K562 (cell line): ENCODE data around the gene HNRNPA3. TPM values are rescaled to one million over a fixed set of nuclear protein-coding genes. Genes with fewer than 3 reads are reported as not detected.

Source experiments
- ATAC-seq: fragments of 200-7000 bp; cut with Tn5 transposase; 3 replicates; pipeline ENCODE4 v1.9.1; 2020; ENCODE audit warnings: moderate library complexity
- BruUV-seq: library from RNA; stranded (reverse); fragments of 400-500 nt; replicated peaks from 2 replicates; lab custom pipeline; 2021; lab: Mats Ljungman, UMichigan
- CTCF ChIA-PET: fragments of 300-600 bp; formaldehyde crosslinking; extraction: SDS; loops from one replicate; lab custom pipeline; 2021; ENCODE audit warnings: low intra/inter-chr PET ratio; lab: Yijun Ruan, JAX
- POLR2A ChIA-PET: fragments of 300-600, 350-650 bp; sonication (Branson Sonifier 250); formaldehyde crosslinking; extraction: SDS; loops from one replicate; lab custom pipeline; 2021; ENCODE audit warnings: antibody characterized with exemption, inconsistent platforms; lab: Yijun Ruan, JAX
- DNase-seq, 4 experiments: peaks; one replicate each; pipeline versions ENCODE4 v3.0.0 to v3.0.0-alpha.2; 2011 to 2018; ENCODE audit warnings: low spot score in 3 of 4, mixed read lengths in 3 of 4; ENCODE audit errors: extremely low read depth in 1 of 4
- FAIRE-seq: peaks from 2 replicates; lab custom pipeline; 2011; peaks lifted over from hg19 to GRCh38; lab: Jason Lieb, UNC
- H2AFZ ChIP-seq: 2 replicates; pipeline ENCODE4 v1.6.0; 2011; ENCODE audit warnings: low read depth, low read length, control low read depth, inconsistent platforms
- H3K27ac ChIP-seq: fragments of 200-600 bp; 3 replicates; pipeline ENCODE4 v1.8.0; 2011; ENCODE audit warnings: low read depth, mild to moderate bottlenecking, control low read depth, inconsistent platforms, low read length, moderate library complexity, mixed read lengths; ENCODE audit errors: extremely low read depth
- H3K27me3 ChIP-seq, 2 experiments: fragments of 300-600 bp in 1 of 2; 2 replicates in 1 of 2; 3 replicates in 1 of 2; pipeline versions ENCODE4 v1.6.0 to v1.8.0; 2011; ENCODE audit warnings: inconsistent platforms in 2 of 2, low read length in 2 of 2, mild to moderate bottlenecking in 1 of 2, mixed read lengths in 1 of 2, moderate library complexity in 1 of 2; ENCODE audit not compliant: control insufficient read depth in 2 of 2, insufficient read depth in 2 of 2
- H3K36me3 ChIP-seq: fragments of 300-600 bp; 3 replicates; pipeline ENCODE4 v1.8.0; 2011; ENCODE audit warnings: mild to moderate bottlenecking, low read length, inconsistent platforms; ENCODE audit not compliant: control insufficient read depth, insufficient read depth
- H3K4me1 ChIP-seq, 2 experiments: fragments of 200-600 bp in 1 of 2; replicated peaks in 1 of 2; 2 replicates in 1 of 2; 3 replicates in 1 of 2; pipeline versions ENCODE4 v1.5.1 to v1.8.0; 2011; ENCODE audit warnings: inconsistent platforms in 2 of 2, low read length in 2 of 2, mild to moderate bottlenecking in 1 of 2, mixed read lengths in 1 of 2, moderate library complexity in 1 of 2; ENCODE audit not compliant: control insufficient read depth in 2 of 2, insufficient read depth in 2 of 2
- H3K4me2 ChIP-seq: 2 replicates; pipeline ENCODE4 v1.6.1; 2011; ENCODE audit warnings: low read length, control low read depth, inconsistent platforms, mixed read lengths; ENCODE audit not compliant: insufficient read depth
- H3K4me3 ChIP-seq: fragments of 200-600 bp; sonication (generic), shearing (Covaris generic); 2 replicates; pipeline ENCODE4 v1.5.1; 2016; ENCODE audit warnings: control low read depth, inconsistent platforms
- H3K79me2 ChIP-seq: fragments of 200-600 bp; 3 replicates; pipeline ENCODE4 v1.8.0; 2011; ENCODE audit warnings: low read length, inconsistent platforms; ENCODE audit not compliant: control insufficient read depth, insufficient read depth
- H3K9ac ChIP-seq, 2 experiments: 2 replicates each; pipeline versions ENCODE4 v1.6.0 to v1.6.1; 2011; ENCODE audit warnings: low read depth in 2 of 2, low read length in 2 of 2, control low read depth in 1 of 2, inconsistent platforms in 1 of 2, mild to moderate bottlenecking in 1 of 2, mixed read lengths in 1 of 2; ENCODE audit not compliant: insufficient read depth in 1 of 2
- H3K9me1 ChIP-seq: one replicate; pipeline ENCODE4 v1.6.0; 2011; ENCODE audit warnings: inconsistent platforms, mild to moderate bottlenecking, low read length, moderate library complexity; ENCODE audit not compliant: control insufficient read depth, insufficient read depth
- H3K9me3 ChIP-seq: replicated peaks from 2 replicates; pipeline ENCODE4 v1.5.1; 2011; ENCODE audit warnings: low read depth, low read length, inconsistent platforms; ENCODE audit not compliant: control insufficient read depth, insufficient read depth
- H4K20me1 ChIP-seq: replicated peaks from 2 replicates; pipeline ENCODE4 v1.6.1; 2011; ENCODE audit warnings: low read length, inconsistent platforms, mixed read lengths; ENCODE audit not compliant: control insufficient read depth, insufficient read depth
- ELK3 ChIP-seq: fragments of 450-650 bp; formaldehyde crosslinking; IDR thresholded peaks from 2 replicates; pipeline ENCODE4 v1.4.0; 2020; ENCODE audit warnings: mild to moderate bottlenecking
- MEIS2 ChIP-seq: fragments of 450-650 bp; IDR thresholded peaks from 2 replicates; pipeline ENCODE4 v1.6.1; 2014; ENCODE audit warnings: mild to moderate bottlenecking; ENCODE audit not compliant: partially characterized antibody
- PBX2 ChIP-seq, 2 experiments: IDR thresholded peaks in 1 of 2; conservative IDR thresholded peaks in 1 of 2; 2 replicates each; pipeline ENCODE4 v1.6.1; 2016; ENCODE audit warnings: low read depth in 2 of 2, mild to moderate bottlenecking in 1 of 2, missing compliant biosample characterization in 1 of 2, missing genetic modification characterization in 1 of 2, moderate library complexity in 1 of 2
- PTRF ChIP-seq: fragments of 450-650 bp; IDR thresholded peaks from 2 replicates; pipeline ENCODE4 v1.6.1; 2016; ENCODE audit warnings: mild to moderate bottlenecking, missing genetic modification characterization, missing compliant biosample characterization
- ZNF239 ChIP-seq: fragments of 250-450 bp; sonication (Bioruptor Pico); IDR thresholded peaks from 2 replicates; pipeline ENCODE4 v1.4.0; 2020; ENCODE audit warnings: mild to moderate bottlenecking
- ZNF277 ChIP-seq: fragments of 250-450 bp; sonication (Bioruptor Pico); IDR thresholded peaks from 2 replicates; pipeline ENCODE4 v1.8.0; 2022; ENCODE audit warnings: inconsistent platforms, mild to moderate bottlenecking, moderate library complexity, borderline replicate concordance
- ZNF57 ChIP-seq: fragments of 450-650 bp; formaldehyde crosslinking; IDR thresholded peaks from 2 replicates; pipeline ENCODE4 v1.4.0; 2020; ENCODE audit warnings: mild to moderate bottlenecking, moderate library complexity
- ZNF584 ChIP-seq: fragments of 200-800 bp; sonication (Bioruptor generic); IDR thresholded peaks from 2 replicates; pipeline ENCODE4 v1.6.1; 2016; ENCODE audit warnings: low read depth, mild to moderate bottlenecking, missing genetic modification characterization, missing compliant biosample characterization
- WGBS: fragments of 100-300 bp; shearing (Covaris generic); methylation state at CpG from one replicate; pipeline ENCODE4 v1.1.6; 2016; ENCODE audit warnings: low coverage, mixed read lengths; ENCODE audit not compliant: insufficient coverage; ENCODE audit errors: missing lambda C conversion rate; 5-methylcytosine and 5-hydroxymethylcytosine counted together
- in situ Hi-C: fragments of 300-500 bp; cut with MboI; formaldehyde crosslinking; loops from 4 replicates; pipeline ENCODE4 v1.15.0; 2018; ENCODE audit warnings: inconsistent platforms, mixed read lengths
- intact Hi-C: fragments of 100-400 bp; cut with micrococcal nuclease; formaldehyde crosslinking; loops from 2 replicates; pipeline ENCODE4 v1.14.2; 2022
- polyA plus RNA-seq, 8 experiments: library from polyadenylated mRNA; depleted of rRNA in 4 of 8; stranded (reverse) in 5 of 8; unstranded in 3 of 8; fragments of >200 nt; fragmentation: Nextera tagmentation in 2 of 8; fragmentation: Illumina TruSeq in 1 of 8; extraction: Ambion mirVana in 2 of 8; extraction: Trizol in 1 of 8; gene quantifications; 2 replicates each; pipeline versions ENCODE4 v1.2.1 to v1.2.3, GENCODE V29; 2011 to 2014; ENCODE audit warnings: inconsistent platforms in 1 of 8, missing spikeins in 1 of 8
- total RNA-seq, 7 experiments: library from RNA; depleted of rRNA in 6 of 7; stranded (reverse); fragments of >200 nt in 6 of 7; fragmentation: Illumina TruSeq in 2 of 7; extraction: Trizol in 2 of 7; gene quantifications; 2 replicates each; pipeline versions ENCODE4 v1.2.1 to v1.2.3, GENCODE V29; 2011 to 2021; ENCODE audit warnings: low replicate concordance in 1 of 7

Gene HNRNPA3
- total and polyA plus RNA-seq, 9 of the 15 experiments (the other 6 are each of a cell fraction or from before 2014, with no cell fraction given), result 72.8 to 428 (median 192) TPM

- no peaks in the 10 kb centered on the region for H3K27me3 ChIP-seq
- 0 out of 2 replicates have a peak, but pooled peaks cover 3% of the 10 kb centered on the region for H4K20me1 ChIP-seq
- DNase-seq, result no peak
- H3K9me1 ChIP-seq, result no peaks in the 10 kb centered on the region
- no peak for FAIRE-seq
- in situ Hi-C loops, result no loop called here
- no peak overlapping the region for H3K4me2 ChIP-seq
- no peak overlapping the region for H3K4me3 ChIP-seq
- H3K9ac ChIP-seq, result no peak overlapping the region
- CTCF ChIA-PET, result no interaction called here
- TF ChIP-seq ZNF277 (CRISPR knock-in tag) (peak; percentile 70; the same call in 1 of the 2 replicates), MEIS2 (peak; percentile 18), PTRF (tag) (no peak), PBX2 (CRISPR knock-in tag; IDR thresholded peaks at IDR 0.05; ENCODE audit: low read depth) (no peak), PBX2 (tag; conservative IDR thresholded peaks at IDR 0.05; ENCODE audit: low read depth) (peak; percentile 56), ZNF57 (CRISPR knock-in tag) (no peak), ELK3 (CRISPR knock-in tag) (no peak), ZNF584 (CRISPR knock-in tag) (no peak), ZNF239 (CRISPR knock-in tag) (no peak)
- ATAC-seq, result no peak
- no peaks in the 10 kb centered on the region; a peak in 1 of 5 replicates for H3K4me1 ChIP-seq
- POLR2A ChIA-PET, result interaction anchor here (0.7 to 2.1 kb wide), 6 partner anchors 8 to 32 kb away, joined by 3 to 14 read pairs (median 6); partner anchors contain the start of gene NFE2L2
- no peak overlapping the region for H3K27ac ChIP-seq
- H3K79me2 ChIP-seq, result peaks cover 44% of the 10 kb centered on the region
- intact Hi-C loops, result no loop called here
- BruUV-seq, result no TSS peak
- no peak overlapping the region for H2AFZ ChIP-seq
- no peaks in the 10 kb centered on the region for H3K9me3 ChIP-seq
- WGBS, result 71% methylated on average over 8 of the region's 8 CpGs
- peaks cover 81% of the 10 kb centered on the region for H3K36me3 ChIP-seq
Measured at GRCh38 chr2:177232098-177232704, 19.6 kb downstream of the HNRNPA3 start.
